Right lobe of liver (tissue), 6 donors: ENCODE measurements around the gene TMEM140. TPM values are rescaled to one million over a fixed set of nuclear protein-coding genes. Genes with fewer than 3 reads are reported as not detected.
"Not testable (repeated sequence)": the region's sequence is repeated elsewhere in the genome, so short reads cannot be mapped to it uniquely, and the experiment has no call there.

Experiments
- ATAC-seq, 4 donors: fragments of 200-7000 bp; cut with Tn5 transposase; one replicate each; pipeline ENCODE4 v1.9.1; 2020; ENCODE audit warnings: mild to moderate bottlenecking in 4 of 4, moderate library complexity in 4 of 4
- DNase-seq, 3 donors: peaks; one replicate each; pipeline ENCODE4 v3.0.0-alpha.2; 2020
- H3K27ac ChIP-seq, 3 donors: fragments of 200-600 bp; one replicate each; pipeline ENCODE4 v1.8.0; 2022
- H3K27me3 ChIP-seq, 2 donors: fragments of 200-600 bp; one replicate each; pipeline ENCODE4 v1.8.0; 2022
- H3K36me3 ChIP-seq, 4 donors: fragments of 200-600 bp; sonication (generic) in 1 of 4; one replicate each; pipeline versions ENCODE4 v1.5.1 to v1.8.0; 2017 to 2022; ENCODE audit warnings: control low read depth in 1 of 4
- H3K4me1 ChIP-seq, 4 donors: fragments of 200-600 bp; sonication (generic) in 1 of 4; one replicate each; pipeline versions ENCODE4 v1.5.1 to v1.8.0; 2017 to 2022; ENCODE audit warnings: control low read depth in 1 of 4
- H3K4me3 ChIP-seq, 3 donors: fragments of 200-600 bp; one replicate each; pipeline ENCODE4 v1.8.0; 2022
- H3K9me3 ChIP-seq, 4 donors: fragments of 200-600 bp; sonication (generic) in 1 of 4; one replicate each; pipeline versions ENCODE4 v1.5.1 to v1.8.0; 2017 to 2022; ENCODE audit warnings: control low read depth in 1 of 4
- CTCF ChIP-seq, 4 donors: fragments of 200-600 bp in 3 of 4; fragments of 450-650 bp in 1 of 4; IDR thresholded peaks; one replicate each; pipeline versions ENCODE4 v1.5.1 to v1.8.0; 2016 to 2022; ENCODE audit warnings: antibody characterized with exemption in 4 of 4, mild to moderate bottlenecking in 2 of 4
- POLR2A ChIP-seq: fragments of 450-650 bp; IDR thresholded peaks from one replicate; pipeline ENCODE4 v1.6.1; 2017; ENCODE audit warnings: antibody characterized with exemption, mild to moderate bottlenecking
- WGBS: methylation state at CpG from one replicate; pipeline ENCODE4 v1.1.6; 2018; ENCODE audit warnings: low coverage, low lambda C conversion rate; ENCODE audit not compliant: insufficient coverage; ENCODE audit errors: missing lambda C conversion rate; 5-methylcytosine and 5-hydroxymethylcytosine counted together
- intact Hi-C, 2 donors: fragments of 100-400 bp; cut with DNase I; formaldehyde crosslinking; loops; one replicate each; pipeline versions ENCODE4 v1.11.2 to v1.14.1; 2022
- total RNA-seq, 6 experiments: library from RNA; depleted of rRNA in 2 of 6; stranded (reverse); fragments of >200 nt in 2 of 6; fragmentation: NEBNext Ultra II Directional in 3 of 6; extraction: Animal tissue kit (Norgen Biotek cat#: 25700) in 3 of 6; gene quantifications; one replicate each; pipeline versions ENCODE4 v1.1.0 to v1.2.4, GENCODE V29; 2016 to 2023
- donor health status: DM: no; HTN: yes; CAD: no.
- donor health status: DM: no; HTN: no; CAD: no.
- donor health status: DM: no; HTN: no; CAD: no.
- donor health status: DM: no; HTN: yes; CAD: no.
- donor health status: DM: no; HTN: yes; CAD: no.

Gene TMEM140
- total RNA-seq, 6 experiments from 2014 or later: 31.2 to 58.9 (median 37.4) TPM

DNA sequence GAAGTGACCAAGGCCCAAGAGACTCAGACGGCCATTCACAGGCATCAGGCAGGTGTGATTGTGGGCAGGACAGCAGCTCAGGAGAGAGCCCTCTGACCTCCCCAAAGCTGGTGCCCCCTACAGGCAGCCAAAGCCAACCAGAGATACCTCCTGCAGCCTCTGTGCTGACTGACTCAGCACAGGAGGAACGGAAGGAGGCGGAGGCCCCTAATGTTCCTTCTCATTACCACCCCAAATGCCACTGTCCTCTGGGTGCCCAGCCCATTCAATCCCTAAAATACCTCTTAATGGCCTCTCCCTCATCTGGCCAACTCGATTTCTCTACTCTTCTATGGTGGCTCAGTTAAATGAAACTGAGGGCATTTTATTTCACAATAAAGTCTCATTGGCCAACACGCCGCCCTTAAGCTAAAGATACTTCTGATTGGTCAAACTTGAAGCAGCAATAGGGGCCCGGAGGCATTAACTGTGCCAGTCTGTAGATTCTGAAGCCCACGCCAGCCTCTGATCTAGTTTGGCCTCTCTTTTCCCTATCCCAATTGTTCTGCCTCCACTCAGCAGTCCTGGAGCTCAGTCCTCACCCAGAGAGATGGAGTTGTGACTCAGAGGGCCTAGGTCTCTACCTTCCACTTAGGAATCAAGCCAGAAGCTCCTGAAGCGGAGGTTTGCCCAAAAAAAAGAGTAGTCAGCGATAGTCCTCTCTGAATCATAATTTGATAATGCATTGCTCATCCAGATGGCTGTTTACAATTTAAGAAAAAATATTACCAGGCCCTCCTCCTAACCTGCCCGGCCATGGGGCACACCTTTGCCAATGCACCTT lies 21.5 kb downstream of the TMEM140 start:
- no peaks in the 10 kb centered on the region for H3K27me3 ChIP-seq
- intact Hi-C loops: no loop called here
- peak overlapping the region; percentile 97 to 99 (median 98) for H3K27ac ChIP-seq
- H3K4me1 ChIP-seq: peaks cover 0 to 32% (median 9%) of the 10 kb centered on the region in 4 donors
- TF ChIP-seq CTCF (IDR thresholded peaks at IDR 0.05) (peak; percentile 41 to 50 (median 48)), POLR2A (no peak)
- peak overlapping the region; percentile 86 to 98 (median 88) for H3K4me3 ChIP-seq
- H3K9me3 ChIP-seq: no peaks in the 10 kb centered on the region
- DNase-seq (peak; percentile 75 to 81 (median 78)), ATAC-seq (peak; percentile 6 to 26 (median 10))
- 22% methylated on average over 9 of the region's 11 CpGs for WGBS
- H3K36me3 ChIP-seq: peaks cover 0 to 39% (median 0%) of the 10 kb centered on the region in 4 donors

GRCh38 chr7:135169964-135170273 lies 22.0 kb downstream of the TMEM140 start:
- intact Hi-C loops: no loop called here
- peak overlapping the region; percentile 97 to 99 (median 98) for H3K27ac ChIP-seq
- ATAC-seq (peak in 1 of 4 donors; percentile 2), DNase-seq (no peak)
- H3K4me1 ChIP-seq: peaks cover 0 to 32% (median 9%) of the 10 kb centered on the region in 4 donors
- no peak for TF ChIP-seq CTCF (IDR thresholded peaks at IDR 0.05)
- no peak for TF ChIP-seq POLR2A
- no peaks in the 10 kb centered on the region for H3K9me3 ChIP-seq
- peak overlapping the region; percentile 86 to 98 (median 88) for H3K4me3 ChIP-seq
- peaks cover 0 to 33% (median 0%) of the 10 kb centered on the region in 4 donors for H3K36me3 ChIP-seq
- H3K27me3 ChIP-seq: no peaks in the 10 kb centered on the region
- under 1% methylated on average over 11 of the region's 17 CpGs for WGBS

DNA sequence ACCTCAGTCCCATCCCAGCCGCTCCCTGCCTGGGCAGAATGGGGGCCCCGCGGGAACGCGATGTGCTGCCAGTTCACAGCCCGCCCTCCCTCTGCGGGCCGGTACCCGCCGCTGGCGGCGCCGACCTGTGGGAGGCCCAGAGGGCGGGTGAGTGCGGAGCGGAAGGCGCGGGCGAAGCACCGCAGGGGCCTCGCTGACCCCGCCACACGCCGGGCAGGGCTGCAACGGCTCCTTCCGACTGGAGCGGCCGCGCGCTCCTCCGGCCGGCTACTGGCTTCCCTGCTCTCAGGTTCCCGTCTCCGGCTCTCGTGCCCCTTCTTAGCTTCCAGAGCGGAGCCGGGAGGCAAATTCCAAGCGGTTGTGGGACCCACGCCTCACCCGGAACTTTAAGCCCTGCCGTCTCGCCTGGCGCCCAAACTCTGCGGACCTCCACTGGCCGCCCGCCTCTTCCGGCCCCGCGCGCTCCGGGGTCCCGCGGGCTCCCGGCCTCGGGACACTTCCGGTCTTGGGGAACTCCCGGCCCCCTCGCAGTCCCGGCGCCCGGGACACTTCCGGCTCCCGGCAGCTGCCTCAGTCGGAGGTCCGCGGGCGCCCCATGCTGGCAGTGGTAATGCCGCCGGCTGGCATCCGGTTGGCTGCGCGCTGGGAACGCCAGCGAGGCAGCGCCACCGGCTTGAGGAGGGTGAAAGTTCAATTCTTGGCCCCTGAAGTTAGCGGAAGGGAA lies 22.6 kb downstream of the TMEM140 start, which contains the start of gene CYREN:
TSS of gene CYREN (minus strand) at position 434 of the 724 bp plus-strand sequence. CDS start 1,785 bp downstream, outside the sequence.
- intact Hi-C loops: no loop called here
- H3K27me3 ChIP-seq: no peaks in the 10 kb centered on the region
- TF ChIP-seq POLR2A (peak; percentile 89), CTCF (IDR thresholded peaks at IDR 0.05) (peak; percentile 59 to 82 (median 70))
- 0% methylated on average over 18 of the region's 77 CpGs for WGBS
- H3K4me3 ChIP-seq: peak within 1 kb of the TSS; percentile 86 to 98 (median 88)
- peak within 1 kb of the TSS; percentile 97 to 99 (median 98) for H3K27ac ChIP-seq
- ATAC-seq (peak; percentile 67 to 90 (median 88)), DNase-seq (peak; percentile 98 to 99 (median 98))
- no peaks in the 10 kb centered on the region for H3K9me3 ChIP-seq
- peaks cover 0 to 32% (median 6%) of the 10 kb centered on the region in 4 donors for H3K4me1 ChIP-seq
- H3K36me3 ChIP-seq: peaks cover 0 to 28% (median 0%) of the 10 kb centered on the region in 4 donors

DNA sequence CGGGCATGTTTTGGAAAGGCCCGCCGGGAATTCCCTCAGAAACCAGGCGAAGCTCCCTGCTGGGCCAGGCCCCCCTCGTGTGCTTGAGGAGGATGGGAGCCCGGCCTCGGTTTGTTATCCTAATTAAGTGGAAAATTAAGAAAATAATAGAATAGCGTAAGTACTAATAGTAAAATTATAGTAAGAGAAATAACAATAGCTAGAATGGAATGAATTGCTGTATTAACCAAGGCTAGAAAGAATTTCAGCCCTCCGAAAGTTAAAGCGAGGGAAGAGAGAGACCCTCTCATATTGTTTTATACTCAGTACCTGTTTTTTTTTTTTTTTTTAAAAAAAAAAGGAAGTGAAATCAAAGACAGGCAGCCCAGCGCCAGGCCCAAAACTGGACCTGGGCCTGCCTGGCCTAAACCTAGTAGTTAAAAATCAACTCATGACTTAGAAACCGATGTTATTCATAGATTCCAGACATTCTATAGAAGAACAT lies 23.2 kb downstream of the TMEM140 start:
- WGBS: 9% methylated on average over 12 of the region's 12 CpGs
- Histone ChIP-seq H3K36me3 (peaks cover 0 to 22% (median 0%) of the 10 kb centered on the region in 4 donors), H3K4me1 (peaks cover 0 to 32% (median 6%) of the 10 kb centered on the region in 4 donors), H3K4me3 (peak overlapping the region; percentile 86 to 98 (median 88)), H3K27ac (peak overlapping the region; percentile 97 to 99 (median 98))
- H3K9me3 ChIP-seq, DNase-seq, H3K27me3 ChIP-seq, intact Hi-C loops: not testable (repeated sequence)
- peak in 1 of 4 donors; percentile 0 for ATAC-seq
